Mucosa of descending colon (tissue), 3 donors: ENCODE measurements around the gene DSN1. TPM values are rescaled to one million over a fixed set of nuclear protein-coding genes. Genes with fewer than 3 reads are reported as not detected.

Experiments
- ATAC-seq: fragments of 200-7000 bp; cut with Tn5 transposase; one replicate; pipeline ENCODE4 v1.9.1; 2020; ENCODE audit warnings: mild to moderate bottlenecking, moderate library complexity
- DNase-seq, 3 donors: peaks; one replicate each; pipeline ENCODE4 v3.0.0-alpha.2; 2020
- H3K36me3 ChIP-seq: fragments of 200-600 bp; one replicate; pipeline ENCODE4 v1.8.0; 2021; ENCODE audit warnings: low read depth, mild to moderate bottlenecking
- H3K4me1 ChIP-seq: fragments of 200-600 bp; one replicate; pipeline ENCODE4 v1.8.0; 2021; ENCODE audit warnings: low read depth, mild to moderate bottlenecking
- H3K4me3 ChIP-seq: fragments of 200-600 bp; one replicate; pipeline ENCODE4 v1.8.0; 2021; ENCODE audit warnings: mild to moderate bottlenecking
- H3K9me3 ChIP-seq: fragments of 200-600 bp; one replicate; pipeline ENCODE4 v1.8.0; 2021; ENCODE audit warnings: mild to moderate bottlenecking
- CTCF ChIP-seq: fragments of 200-600 bp; IDR thresholded peaks from one replicate; pipeline ENCODE4 v1.8.0; 2022; ENCODE audit warnings: antibody characterized with exemption, mild to moderate bottlenecking
- intact Hi-C, 2 donors: fragments of 100-400 bp; cut with DNase I in 1 of 2; cut with micrococcal nuclease in 1 of 2; formaldehyde crosslinking; loops; one replicate each; pipeline versions ENCODE4 v1.11.0 to v1.11.1; 2022; cut with DNase I, micrococcal nuclease
- total RNA-seq, 3 donors: library from RNA; stranded (reverse); fragmentation: NEBNext Ultra II Directional in 2 of 3; extraction: Animal tissue kit (Norgen Biotek cat#: 25700) in 2 of 3; gene quantifications; one replicate each; pipeline versions ENCODE4 v1.2.1 to v1.2.4, GENCODE V29; 2021 to 2023
- donor health status: DM: no; HTN: no; CAD: no; lungs with moderate emphysema.
- donor health status: DM: no; HTN: no; CAD: no.
- donor health status: DM: no; HTN: yes; CAD: no.

DSN1 gene
- total RNA-seq, 3 donors from 2014 or later = 7.8 to 11.3 (median 7.9) TPM

- ATAC-seq (no peak), DNase-seq (no peak)
- Histone ChIP-seq H3K4me1 (peaks cover 6% of the 10 kb centered on the region), H3K4me3 (no peak overlapping the region), H3K9me3 (no peaks in the 10 kb centered on the region), H3K36me3 (no peaks in the 10 kb centered on the region)
- intact Hi-C loops = no loop called here
- no peak for TF ChIP-seq CTCF
Measured at GRCh38 chr20:36778831-36779655, 5.5 kb upstream of the DSN1 start.

GRCh38 chr20:36777576-36777975, 4.0 kb upstream of the DSN1 start:
- intact Hi-C loops = no loop called here
- ATAC-seq (no peak), DNase-seq (no peak)
- no peaks in the 10 kb centered on the region for H3K36me3 ChIP-seq
- no peak overlapping the region for H3K4me3 ChIP-seq
- H3K9me3 ChIP-seq = no peaks in the 10 kb centered on the region
- H3K4me1 ChIP-seq = peaks cover 12% of the 10 kb centered on the region
- no peak for TF ChIP-seq CTCF

GRCh38 chr20:36777167-36777566, 3.6 kb upstream of the DSN1 start:
- ATAC-seq (no peak), DNase-seq (no peak)
- Histone ChIP-seq H3K4me1 (peaks cover 14% of the 10 kb centered on the region), H3K9me3 (no peaks in the 10 kb centered on the region), H3K36me3 (no peaks in the 10 kb centered on the region), H3K4me3 (no peak overlapping the region)
- no peak for TF ChIP-seq CTCF
- intact Hi-C loops = no loop called here

- Histone ChIP-seq H3K4me1 (peaks cover 14% of the 10 kb centered on the region), H3K36me3 (no peaks in the 10 kb centered on the region), H3K9me3 (no peaks in the 10 kb centered on the region), H3K4me3 (no peak overlapping the region)
- no peak for DNase-seq
- intact Hi-C loops = no loop called here
- TF ChIP-seq CTCF = no peak
- no peak for ATAC-seq
Measured at GRCh38 chr20:36775826-36776225, 2.3 kb upstream of the DSN1 start.

GRCh38 chr20:36775196-36775595, 1.6 kb upstream of the DSN1 start:
- Histone ChIP-seq H3K4me1 (peaks cover 14% of the 10 kb centered on the region), H3K4me3 (no peak overlapping the region), H3K9me3 (no peaks in the 10 kb centered on the region), H3K36me3 (no peaks in the 10 kb centered on the region)
- intact Hi-C loops = no loop called here
- ATAC-seq = no peak
- no peak for TF ChIP-seq CTCF
- DNase-seq = no peak
